Measurements from ENCODE around the gene MLLT3. TPM values are rescaled to one million over a fixed set of nuclear protein-coding genes. Genes with fewer than 3 reads are reported as not detected.

MLLT3 gene
- total and polyA plus RNA-seq, 2 experiments from 2014 or later: 7.1 to 11.9 TPM

DNA sequence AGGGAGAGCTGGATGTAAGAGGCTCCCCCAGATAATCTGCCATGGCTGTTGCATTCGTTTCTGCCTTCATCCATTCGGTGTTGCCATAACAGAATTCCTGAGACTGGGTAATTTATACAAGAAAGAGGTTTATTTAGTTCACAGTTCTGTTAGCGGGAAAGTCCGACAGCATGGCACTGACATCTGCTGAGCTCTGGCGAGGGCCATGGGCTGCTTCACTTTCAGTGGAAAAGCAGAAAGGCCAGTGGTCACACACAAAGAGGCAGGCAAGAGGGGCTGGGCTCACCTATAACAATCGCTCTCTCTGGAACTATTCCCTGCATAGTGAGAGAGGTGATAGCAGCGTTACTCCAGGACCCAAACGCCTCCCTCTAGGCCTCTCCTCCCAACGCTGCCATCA is 305.9 kb downstream of the MLLT3 start:
- Histone ChIP-seq H3K4me2 (ENCODE audit: unreplicated experiment) (no peak overlapping the region), H3K27ac (no peak overlapping the region), H4K20me1 (ENCODE audit: insufficient read depth) (no peaks in the 10 kb centered on the region)

GRCh38 chr9:20315677-20316076 is 306.6 kb downstream of the MLLT3 start:
- 43 to 56% methylated on average over 2 of the region's 2 CpGs for WGBS, 2 experiments (ENCODE audit: low coverage in 1 of 2, low lambda C conversion rate in 2 of 2, missing lambda C conversion rate in 2 of 2)
- TF ChIP-seq EZH2phosphoT487 (IDR thresholded peaks at IDR 0.05; ENCODE audit: insufficient read depth, low read depth) (no peak), EZH2 (IDR thresholded peaks at IDR 0.05; ENCODE audit: insufficient read depth, poor library complexity, severe bottlenecking) (no peak)
- Histone ChIP-seq H3K79me2 (ENCODE audit: insufficient read depth) (no peaks in the 10 kb centered on the region), H3K4me1 (ENCODE audit: insufficient read depth) (peaks cover 12% of the 10 kb centered on the region), H3K27me3 (replicated peaks; ENCODE audit: insufficient read depth) (no peaks in the 10 kb centered on the region), H3K36me3 (ENCODE audit: low read depth) (no peaks in the 10 kb centered on the region), H3K4me2 (ENCODE audit: unreplicated experiment) (no peak overlapping the region), H3K9me2 (ENCODE audit: insufficient read depth) (no peaks in the 10 kb centered on the region), H3K9ac (no peak overlapping the region), H3K9me3 (ENCODE audit: low read depth) (no peaks in the 10 kb centered on the region), H3K27ac (no peak overlapping the region), H3F3A (ENCODE audit: insufficient read depth) (0 out of 2 replicates have a peak, but pooled peaks cover 7% of the 10 kb centered on the region), H4K20me1 (ENCODE audit: insufficient read depth) (no peaks in the 10 kb centered on the region), H2AFZ (no peak overlapping the region), H3K4me3 (no peak overlapping the region)
- peak; percentile 87 for DNase-seq
- in situ Hi-C loops (cut with MboI): no loop called here

More for the DNA sequence above, 305.9 kb downstream of the MLLT3 start:
- no peaks in the 10 kb centered on the region for H3K27me3 ChIP-seq (replicated peaks; ENCODE audit: insufficient read depth)
- H3K4me1 ChIP-seq (ENCODE audit: insufficient read depth): peaks cover 12% of the 10 kb centered on the region
- no peak for DNase-seq
- no peak overlapping the region for H2AFZ ChIP-seq
- H3K79me2 ChIP-seq (ENCODE audit: insufficient read depth): no peaks in the 10 kb centered on the region
- 80 to 87% methylated on average over 9 of the region's 9 CpGs for WGBS, 2 experiments (ENCODE audit: low coverage in 1 of 2, low lambda C conversion rate in 2 of 2, missing lambda C conversion rate in 2 of 2)
- H3F3A ChIP-seq (ENCODE audit: insufficient read depth): 0 out of 2 replicates have a peak, but pooled peaks cover 7% of the 10 kb centered on the region
- TF ChIP-seq EZH2 (IDR thresholded peaks at IDR 0.05; ENCODE audit: insufficient read depth, poor library complexity, severe bottlenecking): no peak
- no peak for TF ChIP-seq EZH2phosphoT487 (IDR thresholded peaks at IDR 0.05; ENCODE audit: insufficient read depth, low read depth)
- H3K9me3 ChIP-seq (ENCODE audit: low read depth): no peaks in the 10 kb centered on the region
- H3K9me2 ChIP-seq (ENCODE audit: insufficient read depth): no peaks in the 10 kb centered on the region
- no peaks in the 10 kb centered on the region for H3K36me3 ChIP-seq (ENCODE audit: low read depth)
- no peak overlapping the region for H3K9ac ChIP-seq
- in situ Hi-C loops (cut with MboI): no loop called here
- H3K4me3 ChIP-seq: no peak overlapping the region

- no peak for TF ChIP-seq EZH2 (IDR thresholded peaks at IDR 0.05; ENCODE audit: insufficient read depth, poor library complexity, severe bottlenecking)
- no peaks in the 10 kb centered on the region for H3K9me3 ChIP-seq (ENCODE audit: low read depth)
- H3K4me1 ChIP-seq (ENCODE audit: insufficient read depth): peaks cover 12% of the 10 kb centered on the region
- no peak overlapping the region for H3K27ac ChIP-seq
- no peaks in the 10 kb centered on the region for H3K79me2 ChIP-seq (ENCODE audit: insufficient read depth)
- 0 out of 2 replicates have a peak, but pooled peaks cover 6% of the 10 kb centered on the region for H3F3A ChIP-seq (ENCODE audit: insufficient read depth)
- no peak overlapping the region for H3K4me2 ChIP-seq (ENCODE audit: unreplicated experiment)
- H3K36me3 ChIP-seq (ENCODE audit: low read depth): no peaks in the 10 kb centered on the region
- WGBS, 2 experiments (ENCODE audit: low coverage in 1 of 2, low lambda C conversion rate in 2 of 2, missing lambda C conversion rate in 2 of 2): 93 to 96% methylated on average over 3 of the region's 3 CpGs
- no peak overlapping the region for H2AFZ ChIP-seq
- H3K4me3 ChIP-seq: no peak overlapping the region
- no peaks in the 10 kb centered on the region for H4K20me1 ChIP-seq (ENCODE audit: insufficient read depth)
- DNase-seq: no peak
- no peak overlapping the region for H3K9ac ChIP-seq
- in situ Hi-C loops (cut with MboI): no loop called here
- no peaks in the 10 kb centered on the region for H3K9me2 ChIP-seq (ENCODE audit: insufficient read depth)
- H3K27me3 ChIP-seq (replicated peaks; ENCODE audit: insufficient read depth): no peaks in the 10 kb centered on the region
Observed at GRCh38 chr9:20314981-20315380, 307.3 kb downstream of the MLLT3 start.

DNA sequence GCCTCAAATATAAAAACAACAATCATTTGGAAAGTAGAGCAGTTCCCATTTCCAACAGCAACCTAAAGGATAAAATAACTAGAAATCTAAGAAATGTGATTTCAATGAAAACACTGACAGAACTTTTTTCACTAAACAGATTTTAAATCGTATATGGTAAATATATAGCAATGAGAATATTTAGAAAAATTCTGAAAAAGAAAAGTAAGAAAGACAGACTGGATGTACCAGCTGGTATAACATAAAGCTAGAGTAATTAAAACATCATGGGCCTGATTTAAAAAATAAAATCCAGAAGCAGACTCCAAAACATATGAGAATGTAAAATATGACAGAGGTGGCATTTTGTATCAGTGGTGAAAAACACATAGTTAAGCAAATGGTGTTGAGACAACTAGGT is 308.9 kb downstream of the MLLT3 start:
- no peaks in the 10 kb centered on the region for H3K36me3 ChIP-seq (ENCODE audit: low read depth)
- H2AFZ ChIP-seq: no peak overlapping the region
- H3K4me2 ChIP-seq (ENCODE audit: unreplicated experiment): no peak overlapping the region
- H3K4me1 ChIP-seq (ENCODE audit: insufficient read depth): peaks cover 12% of the 10 kb centered on the region
- H3K27ac ChIP-seq: no peak overlapping the region
- no peaks in the 10 kb centered on the region for H3F3A ChIP-seq (ENCODE audit: insufficient read depth)
- no peaks in the 10 kb centered on the region for H3K9me3 ChIP-seq (ENCODE audit: low read depth)
- no peak for DNase-seq
- in situ Hi-C loops (cut with MboI): no loop called here
- no peaks in the 10 kb centered on the region for H3K27me3 ChIP-seq (replicated peaks; ENCODE audit: insufficient read depth)
- H3K9ac ChIP-seq: no peak overlapping the region
- H3K9me2 ChIP-seq (ENCODE audit: insufficient read depth): no peaks in the 10 kb centered on the region
- no peaks in the 10 kb centered on the region for H4K20me1 ChIP-seq (ENCODE audit: insufficient read depth)
- no peaks in the 10 kb centered on the region for H3K79me2 ChIP-seq (ENCODE audit: insufficient read depth)
- WGBS, 2 experiments (ENCODE audit: low coverage in 1 of 2, low lambda C conversion rate in 2 of 2, missing lambda C conversion rate in 2 of 2): 37 to 57% methylated on average over 1 of the region's 1 CpG
- no peak overlapping the region for H3K4me3 ChIP-seq
- TF ChIP-seq EZH2phosphoT487 (IDR thresholded peaks at IDR 0.05; ENCODE audit: insufficient read depth, low read depth) (no peak), EZH2 (IDR thresholded peaks at IDR 0.05; ENCODE audit: insufficient read depth, poor library complexity, severe bottlenecking) (no peak)

DNA sequence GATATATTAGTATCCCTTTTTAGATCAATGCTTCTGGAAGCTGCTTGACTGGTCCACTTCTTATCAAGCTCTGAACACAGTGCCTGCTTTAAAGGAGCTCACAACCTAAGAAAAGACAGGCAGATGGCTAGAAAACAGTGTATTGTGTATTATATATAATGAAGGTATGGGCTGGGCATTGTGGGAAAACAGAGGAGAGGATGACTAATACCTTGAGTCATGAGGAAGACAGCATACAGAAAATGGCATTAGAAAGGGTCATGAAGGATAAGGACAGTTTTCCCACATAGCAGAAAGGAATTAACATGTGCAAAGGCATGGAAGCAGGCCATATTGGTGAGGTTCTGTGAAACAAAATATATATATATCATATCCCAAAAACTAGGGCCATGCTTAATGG is 309.6 kb downstream of the MLLT3 start:
- no peak overlapping the region for H3K27ac ChIP-seq
- no peak overlapping the region for H3K4me3 ChIP-seq
- in situ Hi-C loops (cut with MboI): no loop called here
- H3K27me3 ChIP-seq (replicated peaks; ENCODE audit: insufficient read depth): no peaks in the 10 kb centered on the region
- H3K4me2 ChIP-seq (ENCODE audit: unreplicated experiment): no peak overlapping the region
- no peaks in the 10 kb centered on the region for H3F3A ChIP-seq (ENCODE audit: insufficient read depth)
- peaks cover 12% of the 10 kb centered on the region for H3K4me1 ChIP-seq (ENCODE audit: insufficient read depth)
- peak; percentile 55 for DNase-seq
- no peaks in the 10 kb centered on the region for H3K79me2 ChIP-seq (ENCODE audit: insufficient read depth)
- H3K9me3 ChIP-seq (ENCODE audit: low read depth): no peaks in the 10 kb centered on the region
- no peak for TF ChIP-seq EZH2 (IDR thresholded peaks at IDR 0.05; ENCODE audit: insufficient read depth, poor library complexity, severe bottlenecking)
- TF ChIP-seq EZH2phosphoT487 (IDR thresholded peaks at IDR 0.05; ENCODE audit: insufficient read depth, low read depth): no peak
- no peaks in the 10 kb centered on the region for H4K20me1 ChIP-seq (ENCODE audit: insufficient read depth)
- no peak overlapping the region for H3K9ac ChIP-seq
- H2AFZ ChIP-seq: peak overlapping the region; percentile 36; the same call in 1 of the 2 replicates
- no peaks in the 10 kb centered on the region for H3K36me3 ChIP-seq (ENCODE audit: low read depth)
- H3K9me2 ChIP-seq (ENCODE audit: insufficient read depth): no peaks in the 10 kb centered on the region

Data from GM23248 (cell line).